Skin epidermis (tissue), 12 donors: ENCODE measurements around the gene CTIF.
"Not testable (repeated sequence)": the region's sequence is repeated elsewhere in the genome, so short reads cannot be mapped to it uniquely, and the experiment has no call there.

Source experiments
- H3K27ac ChIP-seq, 21 experiments: fragments of 200-600 bp; sonication (generic) in 11 of 21; one replicate each; pipeline ENCODE4 v1.5.0; 2020; ENCODE audit warnings: mild to moderate bottlenecking in 3 of 21, inconsistent platforms in 2 of 21, moderate library complexity in 2 of 21
- H3K4me3 ChIP-seq, 7 experiments: fragments of 200-600 bp; sonication (generic) in 2 of 7; one replicate each; pipeline ENCODE4 v1.5.0; 2020; ENCODE audit warnings: inconsistent platforms in 2 of 7, mild to moderate bottlenecking in 2 of 7, moderate library complexity in 1 of 7

CTIF gene

GRCh38 chr18:48634975-48635374 lies 96.1 kb downstream of the CTIF start:
- no peak overlapping the region for H3K4me3 ChIP-seq
- H3K27ac ChIP-seq = no peak overlapping the region

DNA sequence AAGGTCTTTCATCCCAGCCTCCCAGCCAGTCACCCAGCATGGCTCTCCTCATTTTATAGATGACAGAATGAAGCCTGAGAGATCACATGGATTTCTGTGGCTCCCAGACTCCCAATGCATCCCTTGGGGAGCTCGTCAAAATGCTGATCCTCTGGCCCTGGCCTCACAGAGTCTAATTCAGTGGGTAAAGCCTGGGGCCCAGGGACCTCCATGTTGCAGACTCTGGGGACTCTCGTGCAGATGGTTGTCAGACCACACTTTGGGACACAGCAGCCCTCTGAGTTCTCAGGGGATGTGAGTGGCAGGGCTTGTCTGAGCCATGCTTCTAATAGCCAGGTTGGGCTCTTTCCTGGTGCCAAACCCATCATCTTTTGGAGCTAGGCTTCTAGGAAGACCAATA lies 97.0 kb downstream of the CTIF start:
- H3K27ac ChIP-seq = no peak overlapping the region

DNA sequence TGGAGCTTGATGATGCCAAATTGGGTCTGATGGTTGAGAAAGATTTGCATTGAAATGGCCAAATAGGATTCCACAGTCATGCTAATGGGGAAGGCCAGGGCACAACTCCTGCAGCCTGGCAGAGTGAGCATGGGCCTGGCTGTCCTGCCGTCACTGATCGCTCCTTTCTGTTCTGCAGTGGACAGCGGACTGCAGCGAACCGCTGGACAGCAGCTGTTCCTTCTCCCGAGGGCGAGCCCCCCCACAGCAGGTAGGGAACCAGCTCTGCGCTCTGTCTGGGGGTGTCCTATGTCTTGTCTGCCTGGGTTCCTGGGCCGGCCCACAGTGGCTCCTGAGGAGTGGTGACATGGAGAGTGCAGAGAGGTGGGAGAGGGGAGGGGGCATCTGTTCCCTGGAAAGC lies 97.6 kb downstream of the CTIF start:
- H3K27ac ChIP-seq = no peak overlapping the region
- no peak overlapping the region for H3K4me3 ChIP-seq

More for the DNA sequence above, 97.0 kb downstream of the CTIF start:
- no peak overlapping the region for H3K4me3 ChIP-seq

GRCh38 chr18:48637081-48637990 lies 98.5 kb downstream of the CTIF start:
- H3K4me3 ChIP-seq = no peak overlapping the region
- H3K27ac ChIP-seq = no peak overlapping the region

- Histone ChIP-seq H3K27ac (no peak overlapping the region), H3K4me3 (no peak overlapping the region)
These were observed 99.6 kb downstream of the CTIF start for GRCh38 chr18:48638451-48638850.

- Histone ChIP-seq H3K4me3 (no peak overlapping the region), H3K27ac (no peak overlapping the region)
These were observed 100.3 kb downstream of the CTIF start for GRCh38 chr18:48638896-48639771.

DNA sequence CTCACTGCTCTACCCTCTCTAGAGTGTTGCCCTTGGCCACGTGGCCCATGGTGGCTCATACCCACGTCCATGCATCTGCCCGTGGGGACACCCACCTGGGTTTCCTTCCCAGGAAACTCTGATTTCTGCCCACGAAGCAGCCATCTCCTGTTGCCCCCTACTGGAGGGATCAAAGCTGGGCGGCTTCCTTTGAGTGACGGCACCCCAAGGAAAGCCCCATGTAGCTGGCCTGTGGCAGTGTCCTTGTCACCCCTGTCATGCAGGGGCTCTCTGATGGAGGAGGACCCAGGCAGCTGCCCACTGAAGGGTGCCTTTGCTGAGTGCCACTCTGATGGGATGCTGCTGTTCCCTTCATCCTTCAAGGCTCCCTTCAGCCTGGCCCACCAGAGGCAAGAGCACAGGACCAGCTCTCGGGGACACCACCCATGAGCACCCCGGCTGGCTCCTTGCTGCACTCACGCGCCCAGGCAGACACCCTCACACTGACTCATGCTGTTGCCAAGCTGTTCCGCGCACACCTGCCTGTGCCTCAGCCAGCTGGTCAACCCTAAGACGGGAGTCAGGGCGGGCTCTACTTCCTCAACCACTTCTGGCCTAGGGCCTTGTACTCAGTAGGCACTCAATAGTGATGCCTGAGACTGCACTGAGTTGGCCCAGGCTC lies 101.1 kb downstream of the CTIF start:
- no peak overlapping the region for H3K4me3 ChIP-seq
- H3K27ac ChIP-seq = no peak overlapping the region

DNA sequence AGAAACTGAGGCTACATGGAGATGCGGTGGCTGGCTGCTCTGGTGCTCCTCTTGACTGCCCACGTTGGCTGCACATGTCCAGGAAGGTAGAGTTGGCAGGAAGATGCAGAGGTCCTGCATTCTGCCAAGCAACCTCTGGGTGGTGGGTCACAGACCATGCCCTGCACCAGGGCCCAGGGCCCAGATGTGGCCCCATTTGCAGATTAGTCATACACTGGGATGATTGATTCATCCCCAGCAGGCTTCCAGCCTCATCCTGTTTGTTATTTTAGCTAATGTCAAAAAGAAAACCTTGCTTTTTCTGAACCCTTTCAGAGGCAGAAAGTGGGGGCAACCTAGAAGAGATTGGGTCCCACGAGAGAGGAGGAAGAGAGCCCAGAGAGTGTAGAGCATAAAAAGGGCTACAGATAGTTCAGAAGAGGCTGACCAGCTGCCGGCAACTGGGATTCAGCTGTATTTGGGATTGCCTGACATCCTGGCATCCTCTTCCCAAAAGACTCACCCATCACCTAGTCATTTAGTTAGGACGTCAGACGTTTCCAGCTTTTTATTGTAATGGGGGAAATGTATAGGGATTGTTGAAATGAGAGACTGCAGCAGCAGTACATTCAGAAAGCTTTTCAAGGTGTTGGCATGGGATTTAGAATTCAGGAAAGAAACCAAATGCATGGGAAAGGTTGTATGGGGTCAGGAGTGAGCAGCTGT lies 101.9 kb downstream of the CTIF start:
- no peak overlapping the region for H3K27ac ChIP-seq
- H3K4me3 ChIP-seq = no peak overlapping the region

DNA sequence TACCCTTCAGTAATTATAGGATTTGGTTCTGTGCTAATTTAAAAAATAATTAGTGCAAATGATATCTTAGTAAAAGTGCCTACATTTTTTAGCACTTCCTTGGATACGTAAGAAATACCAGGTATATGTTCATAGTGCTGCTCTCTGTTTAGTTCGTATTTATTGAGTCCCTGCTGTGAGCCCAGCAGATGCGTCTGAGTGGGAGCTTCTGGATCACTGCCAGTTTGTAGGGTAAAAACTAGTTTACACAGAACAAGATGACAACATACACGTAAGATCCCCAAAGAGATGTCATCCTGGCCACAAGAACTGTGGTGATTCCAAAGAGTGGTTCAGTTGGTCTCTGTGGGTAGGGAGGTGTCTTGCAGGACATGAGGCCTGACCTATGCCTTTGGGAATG lies 103.2 kb downstream of the CTIF start:
- Histone ChIP-seq H3K27ac (peak overlapping the region in 1 of 21 experiments; percentile 27), H3K4me3 (no peak overlapping the region)

DNA sequence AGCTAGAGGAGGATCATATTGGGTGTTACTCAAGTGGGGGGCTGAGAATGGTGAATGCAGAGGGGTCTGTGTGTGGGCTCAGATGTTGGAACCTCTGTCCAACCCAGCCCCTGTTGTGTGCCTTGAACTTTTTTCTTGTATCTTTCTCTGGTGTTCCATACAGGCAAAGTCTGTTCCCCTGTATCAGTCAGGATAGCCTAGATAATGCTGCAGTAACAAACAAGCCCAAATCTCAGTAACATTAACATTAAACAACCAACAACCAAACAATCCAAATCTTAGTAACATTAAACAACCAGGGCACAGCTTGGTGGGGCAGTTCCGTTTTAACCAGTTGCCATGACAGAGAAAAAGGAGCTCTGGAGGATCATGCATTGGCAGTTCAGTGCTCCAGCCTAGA lies 103.7 kb downstream of the CTIF start:
- Histone ChIP-seq H3K27ac (no peak overlapping the region), H3K4me3 (no peak overlapping the region)

DNA sequence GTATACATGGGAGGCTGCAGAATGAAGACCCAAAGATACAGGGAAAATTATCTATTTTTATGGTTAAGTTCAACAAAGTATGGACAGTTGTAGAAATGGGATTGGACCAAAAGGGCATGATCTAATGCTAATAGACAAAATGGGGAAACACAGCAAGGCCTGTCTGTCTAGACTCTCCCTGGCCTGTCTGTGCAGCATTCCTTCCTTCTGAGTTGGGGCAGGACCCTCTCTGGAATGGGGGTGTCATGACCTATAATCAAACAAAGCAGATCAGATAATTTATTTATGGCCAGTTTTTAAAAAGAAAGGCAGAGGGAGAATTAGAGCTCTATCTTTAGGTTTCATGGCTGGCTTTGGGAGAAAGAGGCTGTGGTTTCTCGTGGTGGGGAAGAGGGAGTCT lies 104.4 kb downstream of the CTIF start:
- Histone ChIP-seq H3K27ac (no peak overlapping the region), H3K4me3 (no peak overlapping the region)

GRCh38 chr18:48644029-48644428 lies 105.2 kb downstream of the CTIF start:
- H3K4me3 ChIP-seq = no peak overlapping the region
- no peak overlapping the region for H3K27ac ChIP-seq

GRCh38 chr18:48645427-48646002 lies 106.7 kb downstream of the CTIF start:
- H3K27ac ChIP-seq = no peak overlapping the region
- H3K4me3 ChIP-seq = no peak overlapping the region

DNA sequence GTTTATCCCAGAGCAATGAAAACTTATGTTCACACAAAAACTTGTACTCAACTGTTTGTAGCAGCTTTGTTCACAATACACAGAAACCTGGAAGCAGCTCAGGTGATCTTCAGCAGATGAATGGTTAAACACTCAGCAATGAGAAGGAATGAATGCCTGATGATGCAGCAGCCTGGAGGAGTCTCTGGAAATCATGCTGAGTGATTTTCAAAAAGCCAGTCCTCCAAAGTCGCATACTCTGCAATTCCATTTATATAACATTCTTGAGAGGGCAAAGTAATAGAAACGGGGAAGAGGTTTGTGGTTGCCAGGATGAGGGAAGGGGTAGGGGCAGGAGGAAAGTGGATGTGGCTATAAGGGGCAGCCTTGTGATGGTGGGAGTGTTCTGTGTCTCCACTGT lies 108.1 kb downstream of the CTIF start:
- Histone ChIP-seq H3K4me3 (no peak overlapping the region), H3K27ac (no peak overlapping the region)

GRCh38 chr18:48649231-48649630 lies 110.4 kb downstream of the CTIF start:
- H3K27ac ChIP-seq = no peak overlapping the region
- H3K4me3 ChIP-seq = no peak overlapping the region

- H3K27ac ChIP-seq, H3K4me3 ChIP-seq: not testable (repeated sequence)
These were observed 115.8 kb downstream of the CTIF start for GRCh38 chr18:48654591-48654990.

GRCh38 chr18:48655508-48655907 lies 116.7 kb downstream of the CTIF start:
- no peak overlapping the region for H3K4me3 ChIP-seq
- no peak overlapping the region for H3K27ac ChIP-seq

DNA sequence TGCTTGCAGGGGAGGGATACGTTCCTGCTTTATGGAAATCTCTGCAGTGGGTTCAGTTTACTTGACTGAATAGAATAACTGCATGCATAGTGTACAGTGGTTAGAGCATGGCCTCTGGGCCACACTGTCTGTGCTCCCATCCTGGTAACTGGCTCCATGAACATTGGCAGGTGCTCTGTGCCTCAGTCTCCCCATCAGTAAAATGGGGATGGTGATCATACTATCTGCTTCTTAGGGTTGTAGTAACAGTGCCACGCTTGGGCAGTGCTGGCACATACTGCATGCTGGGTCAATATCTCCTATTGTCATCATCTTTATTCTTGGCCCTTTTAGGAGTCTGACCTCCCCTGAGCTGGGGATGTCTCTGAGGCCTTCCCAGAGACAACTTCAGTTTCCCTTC lies 117.3 kb downstream of the CTIF start:
- Histone ChIP-seq H3K27ac (no peak overlapping the region), H3K4me3 (no peak overlapping the region)

GRCh38 chr18:48656582-48656981 lies 117.8 kb downstream of the CTIF start:
- H3K4me3 ChIP-seq = no peak overlapping the region

More at GRCh38 chr18:48656582-48656981, 117.8 kb downstream of the CTIF start:
- H3K27ac ChIP-seq = no peak overlapping the region
